ENCODE measurements around the gene SHC4. TPM values are rescaled to one million over a fixed set of nuclear protein-coding genes. Genes with fewer than 3 reads are reported as not detected.

The SHC4 gene
- total and polyA plus RNA-seq, 2 of the 13 experiments (the other 11 are each of a cell fraction or from before 2014, with no cell fraction given) = 0.04 TPM; not detected in 1

DNA sequence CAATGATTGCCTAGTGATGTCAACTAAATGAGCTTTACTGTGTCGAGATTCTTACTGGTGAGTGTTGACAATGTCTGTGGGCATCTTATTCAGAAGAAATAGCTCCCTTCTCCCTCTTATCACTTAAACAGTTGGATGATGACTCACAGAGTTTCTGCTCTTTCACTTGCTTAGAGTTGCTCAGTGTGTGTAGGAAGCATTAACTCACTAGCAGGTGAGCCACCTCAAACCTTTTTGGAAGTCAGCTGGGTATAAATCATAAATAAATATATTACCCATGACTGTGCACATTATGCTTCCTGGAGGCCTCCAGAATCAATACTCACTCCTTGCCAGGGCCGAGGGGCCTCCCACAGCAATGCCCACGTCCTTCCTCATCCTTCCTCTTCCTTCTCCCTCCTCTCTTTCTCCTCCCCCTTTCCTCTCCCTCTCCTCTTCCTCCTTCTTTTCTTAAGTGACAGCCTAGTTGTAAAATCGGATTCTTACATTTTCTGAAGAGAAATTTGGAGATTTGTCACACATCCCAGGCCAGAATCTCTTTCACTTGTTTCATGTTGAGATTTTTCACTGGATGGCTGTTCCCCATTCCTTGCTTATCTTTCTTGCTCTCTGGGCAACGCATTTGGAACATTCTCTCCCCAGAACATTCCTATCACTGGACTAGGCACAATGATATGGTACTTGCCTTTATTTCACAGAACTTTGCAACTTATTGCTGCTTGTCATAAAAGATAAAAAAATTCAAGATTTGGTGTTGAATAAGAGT lies 17.5 kb downstream of the SHC4 start:
- DNase-seq (ENCODE audit: low spot score) (no peak), FAIRE-seq (no peak), ATAC-seq (no peak)
- Histone ChIP-seq H3K79me2 (ENCODE audit: insufficient read depth, low read length) (no peaks in the 10 kb centered on the region), H3K4me2 (ENCODE audit: low read depth, low read length) (no peak overlapping the region), H3K9ac (ENCODE audit: insufficient read depth, low read depth, low read length) (no peak overlapping the region), H4K20me1 (ENCODE audit: insufficient read depth, low read length) (no peaks in the 10 kb centered on the region), H3K27me3 (ENCODE audit: control insufficient read depth in 1 of 2, insufficient read depth in 2 of 2, low read length in 2 of 2) (no peaks in the 10 kb centered on the region; a peak in 1 of 5 replicates), H3K4me1 (ENCODE audit: insufficient read depth, low read length) (no peaks in the 10 kb centered on the region), H2AFZ (ENCODE audit: low read length) (no peak overlapping the region), H3K4me3 (replicated peaks in 1 of 3; ENCODE audit: insufficient read depth in 1 of 3, low read depth in 2 of 3, low read length in 3 of 3) (no peak overlapping the region), H3K36me3 (replicated peaks in 1 of 2; ENCODE audit: control insufficient read depth in 1 of 2, insufficient read depth in 2 of 2, low read length in 2 of 2) (no peaks in the 10 kb centered on the region), H3K9me3 (ENCODE audit: low read length) (no peaks in the 10 kb centered on the region), H3K27ac (ENCODE audit: extremely low read length, insufficient read depth, low read length) (no peak overlapping the region)
- in situ Hi-C loops (cut with HindIII; ENCODE audit: extremely low pct_ligation_motif_present, low pct_unique_long_range_greater_than_20kb) = no loop called here
- WGBS (ENCODE audit: low lambda C conversion rate) = 3% methylated on average over 5 of the region's 5 CpGs
- TF ChIP-seq ZSCAN30 (CRISPR knock-in tag; IDR thresholded peaks at IDR 0.05) (no peak), KAT2B (IDR thresholded peaks at IDR 0.05; ENCODE audit: borderline replicate concordance, low read depth, low read length) (no peak), ZNF382 (CRISPR knock-in tag; IDR thresholded peaks at IDR 0.05; ENCODE audit: borderline replicate concordance) (no peak), FOXO1 (CRISPR knock-in tag; IDR thresholded peaks at IDR 0.05) (no peak), ZBTB7B (CRISPR knock-in tag; IDR thresholded peaks at IDR 0.05) (no peak), SP5 (CRISPR knock-in tag; IDR thresholded peaks at IDR 0.05; ENCODE audit: borderline replicate concordance, low read depth) (no peak), SMC3 (IDR thresholded peaks at IDR 0.05; ENCODE audit: low read length) (no peak), RCOR2 (CRISPR knock-in tag; IDR thresholded peaks at IDR 0.05) (no peak), KDM5A (IDR thresholded peaks at IDR 0.05; ENCODE audit: borderline replicate concordance, low read length) (no peak), IKZF5 (CRISPR knock-in tag; IDR thresholded peaks at IDR 0.05) (no peak), ZNF567 (CRISPR knock-in tag; IDR thresholded peaks at IDR 0.05; ENCODE audit: borderline replicate concordance) (no peak), BRD4 (CRISPR knock-in tag; IDR thresholded peaks at IDR 0.05) (no peak), HIVEP1 (CRISPR knock-in tag; IDR thresholded peaks at IDR 0.05) (no peak)
- ChIA-PET POLR2A (no interaction called here), CTCF (ENCODE audit: low intra/inter-chr PET ratio, low total read pairs) (no interaction called here)
- intact Hi-C loops (cut with micrococcal nuclease; ENCODE audit: unreplicated experiment) = no loop called here
- BruUV-seq (replicated peaks) = no TSS peak
